Measurements from ENCODE around the gene ABLIM2.

- TF ChIP-seq POLR2A (IDR thresholded peaks at IDR 0.05) (no peak), CTCF (IDR thresholded peaks at IDR 0.05) (no peak)
Measured at GRCh38 chr4:8129136-8129535, 29.5 kb downstream of the ABLIM2 start.
